CD4-positive, alpha-beta T cell treated with Interleukin-1 beta for 1 hour (primary cell): ENCODE data around the gene TMEM154.

ENCODE experiments used
- DNase-seq, 2 donors: peaks; one replicate each; pipeline ENCODE4 v3.0.0-alpha.2; 2020 to 2022

The TMEM154 gene

DNA sequence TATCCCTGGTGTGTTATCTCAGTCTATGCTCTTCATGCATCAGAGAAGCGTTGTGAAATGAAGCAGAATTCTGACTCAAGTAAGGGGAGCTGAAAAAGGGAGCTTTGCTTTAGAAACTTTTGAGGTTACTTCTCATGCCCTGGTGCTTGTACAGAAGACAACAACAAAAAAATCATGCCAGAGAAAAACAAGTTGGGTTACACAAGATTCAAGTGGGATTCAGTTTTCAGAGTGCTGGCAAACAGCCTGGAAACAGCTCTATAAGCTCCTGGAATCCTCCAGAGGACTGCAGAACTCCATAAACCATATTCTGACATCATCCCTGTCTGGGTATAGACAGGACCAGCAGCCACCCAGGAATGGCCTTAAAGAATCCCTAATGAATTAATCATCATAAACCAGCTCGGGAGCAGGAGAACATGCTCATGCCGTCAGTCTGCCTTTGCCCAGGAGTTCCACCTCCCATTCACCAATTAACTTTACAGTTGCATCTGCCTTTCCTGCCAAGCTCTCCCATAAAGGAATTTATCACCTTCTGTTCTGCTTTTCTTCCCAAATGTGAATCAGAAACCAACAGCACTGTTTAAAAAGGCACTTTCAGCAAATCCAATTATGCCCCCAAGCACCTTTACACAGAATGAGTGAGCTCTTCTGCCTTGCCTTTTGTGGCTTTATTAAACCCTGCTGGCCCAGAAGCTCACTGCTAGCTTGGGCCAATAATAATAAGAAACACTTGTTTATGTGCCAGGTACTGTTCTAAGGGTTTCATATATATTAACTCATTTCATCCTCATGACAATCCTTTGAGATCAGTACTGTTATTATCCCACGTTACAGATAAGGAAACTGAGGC is 89.4 kb downstream of the TMEM154 start:
- DNase-seq: no peak

- DNase-seq: no peak
These were observed 90.9 kb downstream of the TMEM154 start for GRCh38 chr4:152588869-152589268.

- no peak for DNase-seq
These were observed 92.7 kb downstream of the TMEM154 start for GRCh38 chr4:152587127-152587526.

DNA sequence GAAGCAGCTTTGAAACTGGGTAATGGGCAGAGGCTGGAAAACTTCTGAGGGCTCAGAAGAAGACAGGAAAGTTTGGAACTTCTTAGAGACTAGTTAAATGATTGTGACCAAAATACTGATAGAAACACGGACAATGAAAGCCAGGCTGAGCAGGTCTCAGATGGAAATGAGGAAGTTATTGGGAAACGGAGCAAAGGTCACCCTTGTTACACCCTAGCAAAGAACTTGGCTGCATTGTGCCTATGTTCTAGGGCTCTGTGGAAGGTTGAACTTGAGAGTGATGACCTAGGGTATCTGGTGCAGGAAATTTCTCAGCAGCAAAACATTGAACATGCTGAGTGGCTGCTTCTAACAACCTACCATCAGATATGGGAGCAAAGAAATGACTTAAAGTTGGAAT is 93.1 kb downstream of the TMEM154 start:
- no peak for DNase-seq

- peak in 1 of 2 donors; percentile 28 for DNase-seq
These were observed 94.8 kb downstream of the TMEM154 start for GRCh38 chr4:152585023-152585441.

GRCh38 chr4:152581536-152582160 is 98.1 kb downstream of the TMEM154 start:
- no peak for DNase-seq

DNA sequence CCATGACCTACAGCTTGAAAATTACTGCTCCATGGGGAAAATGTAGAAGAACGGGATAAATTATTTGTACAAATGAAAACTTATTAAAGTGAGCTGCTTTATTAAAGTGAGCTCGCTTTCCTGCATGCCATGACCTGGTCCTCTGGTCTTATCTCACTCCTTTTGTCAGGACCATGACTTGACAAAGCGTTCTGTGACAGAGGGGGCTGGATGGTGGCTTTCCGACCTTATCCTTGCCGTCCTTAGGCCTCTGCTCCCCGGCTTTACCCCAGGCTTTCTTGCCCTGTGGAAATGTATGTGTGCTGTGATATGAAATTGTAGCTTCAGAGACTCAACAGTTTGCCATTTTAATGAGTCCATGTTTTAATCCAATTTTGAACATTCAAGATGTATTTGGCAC is 99.9 kb downstream of the TMEM154 start:
- DNase-seq: no peak

GRCh38 chr4:152579107-152579764 is 100.6 kb downstream of the TMEM154 start:
- DNase-seq: no peak

DNA sequence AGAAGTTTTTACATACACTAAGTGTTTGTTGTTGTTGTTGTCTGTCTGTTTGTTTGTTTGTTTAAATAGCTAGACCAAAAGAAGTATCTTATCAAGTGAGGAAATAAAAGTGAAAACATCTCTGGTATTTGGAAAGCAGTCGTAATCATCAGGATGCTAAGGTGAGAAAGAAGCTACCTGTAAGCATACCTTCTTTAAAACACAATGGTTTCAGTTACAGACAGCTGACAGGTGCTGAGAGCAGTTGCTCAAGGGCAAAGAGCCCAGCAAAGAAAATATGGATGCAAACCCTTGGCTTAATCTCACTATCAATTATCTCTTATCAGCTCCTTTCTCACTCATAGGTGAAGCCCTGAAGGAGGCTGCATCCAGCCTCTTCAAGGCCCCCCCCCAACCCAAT is 101.1 kb downstream of the TMEM154 start:
- no peak for DNase-seq

GRCh38 chr4:152577708-152578396 is 101.9 kb downstream of the TMEM154 start:
- DNase-seq: no peak

GRCh38 chr4:152575533-152575932 is 104.3 kb downstream of the TMEM154 start:
- DNase-seq: no peak

DNA sequence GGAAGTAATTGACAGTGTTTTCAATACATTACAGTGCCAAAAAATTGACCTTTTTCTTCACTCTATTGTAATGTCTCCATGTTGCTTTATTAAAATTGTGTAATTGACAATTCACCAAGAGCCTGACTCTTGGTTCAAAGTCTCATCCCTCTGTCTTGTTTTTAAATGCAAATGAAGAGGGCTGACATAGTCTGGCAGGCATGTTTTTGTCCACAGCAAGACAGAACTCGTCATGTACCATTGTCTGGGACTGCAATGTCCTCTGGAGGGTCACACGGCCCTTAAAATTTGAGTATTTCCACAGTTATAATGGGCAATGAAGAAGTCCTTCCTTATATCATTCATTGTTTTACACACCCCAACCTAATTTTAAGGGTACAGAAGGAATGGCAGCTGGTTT is 105.9 kb downstream of the TMEM154 start:
- DNase-seq: no peak

- DNase-seq: no peak
These were observed 107.2 kb downstream of the TMEM154 start for GRCh38 chr4:152572417-152573086.

DNA sequence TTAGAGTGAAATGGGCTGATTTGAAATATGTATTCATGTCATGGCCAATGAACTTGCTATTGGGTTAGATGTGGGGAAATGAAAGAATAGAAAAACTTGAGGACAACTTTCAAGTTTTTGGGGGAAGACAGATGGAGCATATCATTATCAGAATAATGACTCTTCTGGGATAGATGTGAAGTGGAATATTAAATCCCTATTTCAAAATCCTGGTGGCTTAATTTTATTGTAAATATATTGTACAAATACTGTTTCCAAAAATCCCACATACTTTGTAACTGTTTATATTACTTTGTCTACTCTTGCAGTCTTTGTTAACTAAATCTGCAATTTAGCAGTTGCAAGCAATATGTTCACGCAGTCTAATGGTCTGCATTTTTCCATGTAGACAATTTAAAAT is 108.0 kb downstream of the TMEM154 start:
- no peak for DNase-seq

GRCh38 chr4:152571296-152571695 is 108.5 kb downstream of the TMEM154 start:
- DNase-seq: no peak
